RCC 7860 (cell line): Measurements from ENCODE around the gene XPNPEP1.

Experiments
- DNase-seq: peaks from one replicate; pipeline ENCODE4 v3.0.0-alpha.2; 2015; ENCODE audit warnings: low spot score
- FAIRE-seq: peaks from 2 replicates; lab custom pipeline; 2012; peaks lifted over from hg19 to GRCh38; lab: Jason Lieb, UNC

The XPNPEP1 gene

DNA sequence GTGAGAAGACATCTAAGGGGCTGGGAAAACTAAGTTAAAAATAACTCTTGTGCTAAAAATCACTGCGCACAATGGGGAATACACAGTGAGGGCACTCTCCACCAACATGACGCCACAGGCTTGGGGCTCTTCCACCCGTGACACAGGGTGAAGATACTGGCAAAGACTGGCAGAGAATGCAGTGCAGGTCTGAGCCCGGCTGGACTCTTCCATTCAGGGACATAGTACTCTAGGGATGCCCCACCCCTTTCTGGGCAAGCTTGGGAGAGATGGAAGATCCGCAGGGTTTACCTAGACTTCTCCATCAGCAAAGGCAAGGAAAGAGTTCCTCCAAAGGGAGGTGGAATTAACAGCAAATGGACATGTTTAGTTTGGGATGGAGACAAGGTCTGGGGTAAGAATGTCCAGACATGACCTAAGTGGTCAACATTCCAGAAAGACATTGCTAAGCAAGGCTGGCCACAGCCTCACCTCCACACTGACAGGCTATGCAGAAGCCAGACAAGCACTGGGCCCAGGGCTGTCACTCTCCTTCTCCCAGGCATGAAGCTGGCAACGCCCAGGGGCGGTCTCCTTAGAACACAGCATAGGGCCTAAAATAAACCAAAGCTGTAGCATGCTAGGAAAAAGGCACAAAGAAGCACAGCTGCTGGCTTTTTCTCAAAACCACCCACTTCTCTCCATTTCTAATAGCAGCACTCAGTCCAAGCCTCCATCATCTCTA, 28.1 kb downstream of the XPNPEP1 start:
- DNase-seq (no peak), FAIRE-seq (no peak)

GRCh38 chr10:109894516-109894915, 28.8 kb downstream of the XPNPEP1 start:
- DNase-seq: no peak

DNA sequence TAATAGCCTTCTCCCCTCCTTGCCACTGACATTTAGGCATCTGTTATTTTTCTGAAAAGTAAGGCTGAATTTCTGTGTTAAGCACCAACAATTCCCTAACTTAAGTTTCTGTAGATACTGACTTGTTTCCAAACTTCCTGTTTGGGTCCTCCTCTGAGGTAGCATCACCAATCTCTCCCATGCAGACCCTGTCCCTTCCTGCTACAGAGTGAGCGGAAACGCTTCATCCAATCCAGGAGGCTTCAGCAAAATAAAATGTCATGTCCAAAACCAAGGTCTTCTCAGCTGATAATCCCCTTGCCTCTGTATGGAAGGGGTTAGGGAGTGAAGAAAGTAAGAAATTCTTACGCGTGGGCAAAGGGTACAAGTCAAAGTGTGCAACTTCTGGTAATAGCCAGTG, 29.9 kb downstream of the XPNPEP1 start:
- FAIRE-seq (no peak), DNase-seq (no peak)

More at GRCh38 chr10:109894516-109894915, 28.8 kb downstream of the XPNPEP1 start:
- no peak for FAIRE-seq

DNA sequence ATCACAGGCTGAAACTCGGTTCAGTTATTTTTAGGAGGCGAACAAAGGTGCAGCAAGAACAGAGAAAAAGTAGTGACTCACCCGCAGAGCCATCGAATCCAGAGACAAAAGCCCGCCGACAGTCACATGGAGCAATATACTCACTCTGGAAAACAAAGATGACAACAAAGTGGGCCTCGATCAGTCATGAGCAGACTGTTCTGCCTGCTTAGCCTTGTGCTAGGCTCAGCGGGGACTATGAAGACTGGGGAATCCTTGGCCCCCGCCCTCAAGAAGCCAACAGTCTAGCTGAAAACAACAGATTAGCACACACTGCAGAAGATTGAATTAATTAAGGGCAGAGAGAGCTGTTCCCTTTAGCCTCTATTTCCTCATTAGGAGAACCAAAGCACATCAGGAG, 30.4 kb downstream of the XPNPEP1 start:
- no peak for DNase-seq
- no peak for FAIRE-seq

- DNase-seq: no peak
- FAIRE-seq: no peak
Observed at GRCh38 chr10:109892117-109892516, 31.2 kb downstream of the XPNPEP1 start.

- FAIRE-seq (no peak), DNase-seq (no peak)
Observed at GRCh38 chr10:109891105-109891504, 32.2 kb downstream of the XPNPEP1 start.

- DNase-seq: peak; percentile 76
- peak; percentile 95 for FAIRE-seq
Observed at GRCh38 chr10:109889867-109890266, 33.4 kb downstream of the XPNPEP1 start.

DNA sequence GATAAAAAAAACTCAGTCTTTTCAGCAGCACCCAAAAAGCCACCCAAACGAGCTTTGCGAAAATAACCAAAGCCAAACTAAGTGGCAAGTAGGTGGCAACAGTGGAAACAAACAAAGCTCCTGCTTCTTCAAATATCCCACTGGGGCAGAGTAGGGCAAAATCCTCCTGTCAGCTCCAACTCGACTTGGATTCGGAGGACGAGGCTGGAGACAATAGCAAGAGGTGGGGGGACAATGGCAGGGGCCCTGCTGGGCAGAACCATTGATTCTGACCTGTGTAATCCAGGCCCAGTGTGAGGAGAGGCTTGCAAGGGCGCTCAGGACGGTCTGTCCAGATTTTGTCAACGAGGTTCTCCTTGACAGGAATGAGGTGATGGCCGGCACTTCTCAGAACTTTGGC, 35.5 kb downstream of the XPNPEP1 start:
- DNase-seq: no peak
- FAIRE-seq: no peak

GRCh38 chr10:109887243-109887642, 36.1 kb downstream of the XPNPEP1 start:
- FAIRE-seq: no peak
- DNase-seq: no peak

DNA sequence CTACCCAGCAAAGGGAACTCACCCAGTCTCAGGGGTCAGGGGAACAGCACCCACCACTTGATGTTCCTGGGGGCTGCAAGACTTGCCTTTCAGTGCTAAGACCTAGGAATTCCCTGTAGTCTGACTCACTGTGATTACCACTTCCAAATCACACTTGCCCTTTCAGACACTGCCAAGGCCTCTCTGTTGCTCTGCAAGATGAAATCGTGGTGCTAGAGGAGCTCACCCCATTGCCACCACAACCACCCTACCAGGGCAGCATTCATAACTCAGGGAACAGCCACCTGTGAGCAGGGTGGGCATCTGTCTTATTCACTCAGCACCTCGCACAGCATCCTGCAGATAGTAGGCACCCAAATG, 36.5 kb downstream of the XPNPEP1 start:
- FAIRE-seq: no peak
- no peak for DNase-seq

- FAIRE-seq: no peak
- no peak for DNase-seq
Observed at GRCh38 chr10:109886037-109886780, 37.1 kb downstream of the XPNPEP1 start.

- FAIRE-seq (peak; percentile 79), DNase-seq (peak; percentile 78)
Observed at GRCh38 chr10:109883859-109884771, 39.2 kb downstream of the XPNPEP1 start.

- FAIRE-seq (no peak), DNase-seq (no peak)
Observed at GRCh38 chr10:109882251-109883057, 40.9 kb downstream of the XPNPEP1 start.

DNA sequence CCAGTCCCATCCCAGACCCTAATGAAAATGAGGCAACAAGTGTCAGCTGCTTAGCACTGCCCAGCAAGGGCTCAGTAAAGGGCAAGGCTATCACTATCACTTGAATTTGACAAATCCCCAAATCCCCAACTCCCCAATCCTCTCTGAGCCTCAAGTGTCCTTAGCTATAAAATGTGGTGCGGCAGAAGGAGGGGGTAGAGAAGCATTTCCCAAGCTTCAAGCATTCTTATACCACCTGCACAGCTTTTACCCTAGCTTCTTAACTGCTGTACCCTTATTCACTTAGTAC, 41.6 kb downstream of the XPNPEP1 start:
- DNase-seq (no peak), FAIRE-seq (no peak)

DNA sequence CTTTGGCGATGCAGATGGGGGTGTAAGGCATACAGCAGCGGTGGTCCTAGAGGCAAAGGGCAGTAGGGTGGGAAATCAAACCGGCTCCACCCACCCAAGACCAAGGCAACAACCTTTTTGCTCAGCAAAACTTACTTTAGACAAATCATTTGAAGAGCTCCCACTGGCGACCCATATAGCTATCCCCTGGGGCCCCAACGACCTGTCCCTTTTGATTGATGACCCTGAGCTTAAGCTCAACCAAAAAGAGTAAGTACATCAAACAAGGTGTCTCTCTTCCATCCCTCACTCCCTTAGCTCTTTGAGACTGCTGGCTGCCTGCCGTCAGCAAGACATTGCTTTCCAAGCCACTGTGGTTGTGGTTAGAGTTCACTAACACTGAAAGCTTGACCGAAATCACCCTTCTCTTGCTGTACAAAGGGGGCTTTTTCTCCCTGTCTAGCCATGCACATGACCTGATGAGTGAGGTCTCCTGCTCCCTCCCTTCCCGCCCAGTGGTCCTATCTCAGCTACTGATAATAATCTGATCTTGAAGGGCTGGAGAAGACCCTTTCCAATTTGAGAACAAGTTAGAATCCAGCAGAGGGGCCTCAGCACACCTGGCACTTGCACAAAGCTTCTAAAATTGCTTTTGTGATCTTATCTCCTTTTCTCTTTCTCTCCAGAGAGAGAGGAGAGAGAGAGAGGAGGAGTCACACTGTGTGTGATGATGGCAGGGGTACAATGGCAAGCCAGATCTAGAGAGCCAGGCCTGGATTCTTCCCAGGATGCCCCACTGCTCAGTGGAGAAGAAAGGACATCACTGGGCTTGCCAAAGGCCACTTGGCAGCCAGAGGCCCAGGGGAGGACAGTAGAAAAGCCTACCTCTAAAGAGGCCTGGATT, 42.2 kb downstream of the XPNPEP1 start:
- DNase-seq (no peak), FAIRE-seq (no peak)

GRCh38 chr10:109877546-109877945, 45.8 kb downstream of the XPNPEP1 start:
- FAIRE-seq (no peak), DNase-seq (no peak)

DNA sequence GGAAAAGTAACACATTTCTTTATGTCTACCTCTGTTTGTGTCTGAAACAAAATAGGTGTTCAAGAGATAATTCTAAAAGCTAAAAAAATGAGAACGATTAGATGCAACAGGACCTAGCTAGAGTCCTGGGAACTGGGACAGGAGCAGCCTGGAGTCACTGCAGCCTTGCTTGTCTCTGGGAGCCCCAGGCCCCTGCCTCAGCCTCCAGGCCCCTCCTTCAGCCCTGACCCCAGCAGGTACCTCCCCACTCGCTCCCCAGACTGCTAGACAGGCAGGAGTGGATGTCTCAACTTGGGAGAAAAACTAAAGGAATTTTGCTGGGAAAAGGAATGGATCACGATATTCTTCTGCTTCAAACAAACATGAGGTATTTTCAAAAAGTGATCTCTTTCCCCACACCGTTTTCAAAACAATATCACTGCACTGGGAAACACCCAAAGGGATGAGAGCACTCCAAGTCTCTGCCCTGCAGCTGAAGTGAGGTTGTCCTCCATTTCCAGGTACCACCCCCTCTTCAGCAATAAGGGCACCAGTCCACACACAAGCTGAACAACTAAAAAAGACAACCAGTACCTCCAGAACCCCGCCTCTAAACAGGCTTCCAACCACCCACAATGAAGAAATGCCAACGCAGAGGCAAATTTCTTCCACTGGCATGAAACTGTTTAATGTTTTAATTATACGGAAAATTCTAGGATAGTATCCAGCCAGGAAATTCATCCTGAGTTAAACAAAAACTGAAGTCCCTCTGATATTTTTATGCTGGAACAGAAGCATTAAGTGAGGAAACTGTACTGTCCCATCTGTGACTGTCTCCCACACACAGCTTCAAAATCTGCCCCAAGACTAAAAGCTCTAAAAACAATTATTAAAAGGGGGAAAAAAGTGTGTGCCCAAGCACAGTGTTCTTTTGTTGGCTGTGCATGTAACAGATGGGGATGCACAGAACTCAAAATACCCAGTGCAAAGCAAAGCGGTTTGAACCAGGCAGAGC, 47.2 kb downstream of the XPNPEP1 start:
- DNase-seq: no peak
- FAIRE-seq: no peak

- no peak for DNase-seq
- no peak for FAIRE-seq
Observed at GRCh38 chr10:109875151-109875568, 48.2 kb downstream of the XPNPEP1 start.

- DNase-seq (no peak), FAIRE-seq (no peak)
Observed at GRCh38 chr10:109871476-109871875, 51.8 kb downstream of the XPNPEP1 start.
